ENCODE data around the gene HEG1. TPM values are rescaled to one million over a fixed set of nuclear protein-coding genes. Genes with fewer than 3 reads are reported as not detected.

HEG1 gene, protein sequence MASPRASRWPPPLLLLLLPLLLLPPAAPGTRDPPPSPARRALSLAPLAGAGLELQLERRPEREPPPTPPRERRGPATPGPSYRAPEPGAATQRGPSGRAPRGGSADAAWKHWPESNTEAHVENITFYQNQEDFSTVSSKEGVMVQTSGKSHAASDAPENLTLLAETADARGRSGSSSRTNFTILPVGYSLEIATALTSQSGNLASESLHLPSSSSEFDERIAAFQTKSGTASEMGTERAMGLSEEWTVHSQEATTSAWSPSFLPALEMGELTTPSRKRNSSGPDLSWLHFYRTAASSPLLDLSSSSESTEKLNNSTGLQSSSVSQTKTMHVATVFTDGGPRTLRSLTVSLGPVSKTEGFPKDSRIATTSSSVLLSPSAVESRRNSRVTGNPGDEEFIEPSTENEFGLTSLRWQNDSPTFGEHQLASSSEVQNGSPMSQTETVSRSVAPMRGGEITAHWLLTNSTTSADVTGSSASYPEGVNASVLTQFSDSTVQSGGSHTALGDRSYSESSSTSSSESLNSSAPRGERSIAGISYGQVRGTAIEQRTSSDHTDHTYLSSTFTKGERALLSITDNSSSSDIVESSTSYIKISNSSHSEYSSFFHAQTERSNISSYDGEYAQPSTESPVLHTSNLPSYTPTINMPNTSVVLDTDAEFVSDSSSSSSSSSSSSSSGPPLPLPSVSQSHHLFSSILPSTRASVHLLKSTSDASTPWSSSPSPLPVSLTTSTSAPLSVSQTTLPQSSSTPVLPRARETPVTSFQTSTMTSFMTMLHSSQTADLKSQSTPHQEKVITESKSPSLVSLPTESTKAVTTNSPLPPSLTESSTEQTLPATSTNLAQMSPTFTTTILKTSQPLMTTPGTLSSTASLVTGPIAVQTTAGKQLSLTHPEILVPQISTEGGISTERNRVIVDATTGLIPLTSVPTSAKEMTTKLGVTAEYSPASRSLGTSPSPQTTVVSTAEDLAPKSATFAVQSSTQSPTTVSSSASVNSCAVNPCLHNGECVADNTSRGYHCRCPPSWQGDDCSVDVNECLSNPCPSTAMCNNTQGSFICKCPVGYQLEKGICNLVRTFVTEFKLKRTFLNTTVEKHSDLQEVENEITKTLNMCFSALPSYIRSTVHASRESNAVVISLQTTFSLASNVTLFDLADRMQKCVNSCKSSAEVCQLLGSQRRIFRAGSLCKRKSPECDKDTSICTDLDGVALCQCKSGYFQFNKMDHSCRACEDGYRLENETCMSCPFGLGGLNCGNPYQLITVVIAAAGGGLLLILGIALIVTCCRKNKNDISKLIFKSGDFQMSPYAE (N-terminal part only)
- 11.3 TPM for polyA plus RNA-seq (2012; ENCODE audit: low read depth, missing spikeins)

DNA sequence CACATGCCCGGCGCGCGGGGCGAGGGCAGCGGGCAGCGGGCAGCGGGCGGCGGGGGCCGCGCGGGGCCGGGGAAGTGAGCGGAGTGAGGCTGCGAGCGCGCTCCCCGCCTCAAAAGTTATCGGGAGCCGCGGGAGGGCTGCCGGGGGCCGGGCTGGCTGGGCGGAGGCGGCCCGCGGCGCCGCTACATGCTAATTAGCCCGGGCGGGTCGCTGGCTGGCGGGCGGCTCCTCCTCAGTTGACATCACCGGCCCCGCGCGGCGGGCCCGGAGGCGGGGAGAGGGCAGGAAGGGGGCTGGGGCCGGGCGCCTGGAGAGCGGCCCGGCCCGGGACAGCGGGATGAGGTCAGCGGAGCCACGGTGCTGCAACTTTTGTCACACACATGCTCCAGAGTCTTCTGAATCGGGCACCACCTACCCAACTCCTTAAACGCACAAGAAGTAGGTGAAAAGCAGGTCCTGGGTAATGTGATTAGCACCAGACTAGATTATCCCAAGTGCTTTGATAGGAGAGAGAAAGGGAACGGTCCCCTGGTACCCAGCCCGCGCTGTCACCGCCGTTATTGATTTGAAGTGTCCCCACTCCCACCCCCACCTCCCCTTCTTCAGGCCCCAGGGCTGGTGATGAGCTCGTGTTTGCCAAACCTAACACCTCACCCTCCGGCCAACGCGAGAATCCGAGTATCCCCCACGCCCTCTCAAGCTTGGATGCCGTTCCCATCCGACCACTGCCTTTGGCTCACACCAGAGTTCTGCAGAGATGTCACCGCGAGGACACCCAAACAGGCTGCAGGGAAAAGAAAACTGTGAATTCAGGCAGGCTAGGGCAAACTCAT lies at the start of gene HEG1:
Gene HEG1 (minus strand): TSS at position 85 of the 833 bp plus-strand sequence. CDS start 107 bp downstream, outside the sequence.
- TF ChIP-seq SPI1 (IDR thresholded peaks at IDR 0.05; ENCODE audit: low read depth, low read length) (no peak), POU2F2 (IDR thresholded peaks at IDR 0.05; ENCODE audit: low read depth, low read length) (peak; percentile 41; the same call in 1 of the 2 replicates), PAX5 (IDR thresholded peaks at IDR 0.05; ENCODE audit: insufficient read depth, low read length, severe bottlenecking) (no peak)
- FAIRE-seq (peak; percentile 81), DNase-seq (ENCODE audit: insufficient read length, low spot score) (peak; percentile 89)

DNA sequence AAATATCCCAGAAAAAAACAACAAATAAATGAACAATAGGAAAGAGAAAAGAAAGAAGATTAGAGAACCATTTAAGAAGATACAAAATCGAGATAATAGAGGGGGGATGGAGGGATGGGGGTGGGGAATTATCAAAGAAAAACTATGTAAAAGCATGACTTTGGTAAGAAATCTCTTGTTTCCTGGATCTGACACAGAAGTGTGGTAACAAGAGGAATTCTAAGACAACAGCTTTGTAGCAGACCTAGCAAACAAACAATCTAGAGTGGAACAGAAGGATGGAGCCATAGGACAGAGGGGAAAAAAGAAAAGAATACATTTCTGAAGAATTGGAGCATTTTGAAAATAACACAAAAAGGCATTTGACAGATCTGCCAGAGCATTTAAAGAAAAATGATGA lies 49.3 kb upstream of the HEG1 start:
- FAIRE-seq (no peak), DNase-seq (ENCODE audit: insufficient read length, low spot score) (no peak)
- TF ChIP-seq SPI1 (IDR thresholded peaks at IDR 0.05; ENCODE audit: low read depth, low read length), result no peak
- TF ChIP-seq POU2F2 (IDR thresholded peaks at IDR 0.05; ENCODE audit: low read depth, low read length), result no peak
- TF ChIP-seq TAF1 (IDR thresholded peaks at IDR 0.05; ENCODE audit: low read depth, low read length), result no peak

DNA sequence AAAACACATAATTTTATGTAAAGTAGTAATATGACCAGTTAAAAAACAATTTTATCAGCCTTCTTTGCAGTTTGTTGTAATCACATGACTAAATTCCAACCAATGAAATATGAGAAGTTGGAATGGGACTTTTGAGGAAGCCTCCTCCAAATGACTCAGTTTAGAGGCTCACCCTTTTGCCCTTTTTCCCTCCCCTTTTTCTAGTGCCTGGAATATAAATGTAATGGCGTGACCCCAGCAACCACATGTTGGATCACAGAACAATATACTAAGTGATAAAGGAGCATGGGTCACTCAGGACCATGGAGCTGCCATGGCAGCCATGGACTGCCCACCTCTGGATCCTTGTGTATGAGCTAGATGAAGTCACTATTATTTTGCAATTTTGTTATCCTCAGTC lies 48.8 kb upstream of the HEG1 start:
- no peak for DNase-seq (ENCODE audit: insufficient read length, low spot score)
- TF ChIP-seq POLR2AphosphoS5 (IDR thresholded peaks at IDR 0.05; ENCODE audit: low read depth, low read length), result no peak
- no peak for TF ChIP-seq POU2F2 (IDR thresholded peaks at IDR 0.05; ENCODE audit: low read depth, low read length)
- no peak for TF ChIP-seq TAF1 (IDR thresholded peaks at IDR 0.05; ENCODE audit: low read depth, low read length)
- TF ChIP-seq SPI1 (IDR thresholded peaks at IDR 0.05; ENCODE audit: low read depth, low read length), result no peak
- TF ChIP-seq POLR2A (IDR thresholded peaks at IDR 0.05; ENCODE audit: low read depth, low read length), result no peak
- no peak for TF ChIP-seq PAX5 (IDR thresholded peaks at IDR 0.05; ENCODE audit: insufficient read depth, low read length, severe bottlenecking)
- FAIRE-seq, result peak; percentile 50

DNA sequence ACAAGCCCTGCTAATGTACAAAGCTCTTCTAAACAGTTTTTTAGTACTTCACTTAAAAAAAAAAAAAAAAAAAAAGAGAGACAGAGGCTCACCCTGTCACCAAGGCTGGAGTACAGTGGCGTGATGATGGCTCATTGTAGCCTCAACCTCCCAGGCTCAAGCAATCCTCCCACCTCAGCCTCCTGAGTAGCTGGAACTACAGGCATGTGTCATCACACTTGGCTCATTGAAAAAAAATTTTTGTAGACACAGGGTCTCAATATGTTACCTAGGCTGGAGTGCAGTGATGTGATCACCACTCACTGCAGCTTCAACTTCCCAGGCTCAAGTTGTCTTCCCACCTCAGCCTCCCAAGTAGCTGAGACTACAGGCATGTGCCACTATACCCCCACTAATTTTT lies 47.6 kb upstream of the HEG1 start:
- no peak for DNase-seq (ENCODE audit: insufficient read length, low spot score)
- TF ChIP-seq POU2F2 (IDR thresholded peaks at IDR 0.05; ENCODE audit: low read depth, low read length) (no peak), SPI1 (IDR thresholded peaks at IDR 0.05; ENCODE audit: low read depth, low read length) (no peak), PAX5 (IDR thresholded peaks at IDR 0.05; ENCODE audit: insufficient read depth, low read length, severe bottlenecking) (no peak), POLR2AphosphoS5 (IDR thresholded peaks at IDR 0.05; ENCODE audit: low read depth, low read length) (no peak), POLR2A (IDR thresholded peaks at IDR 0.05; ENCODE audit: low read depth, low read length) (no peak), TAF1 (IDR thresholded peaks at IDR 0.05; ENCODE audit: low read depth, low read length) (no peak)
- FAIRE-seq, result no peak

DNA sequence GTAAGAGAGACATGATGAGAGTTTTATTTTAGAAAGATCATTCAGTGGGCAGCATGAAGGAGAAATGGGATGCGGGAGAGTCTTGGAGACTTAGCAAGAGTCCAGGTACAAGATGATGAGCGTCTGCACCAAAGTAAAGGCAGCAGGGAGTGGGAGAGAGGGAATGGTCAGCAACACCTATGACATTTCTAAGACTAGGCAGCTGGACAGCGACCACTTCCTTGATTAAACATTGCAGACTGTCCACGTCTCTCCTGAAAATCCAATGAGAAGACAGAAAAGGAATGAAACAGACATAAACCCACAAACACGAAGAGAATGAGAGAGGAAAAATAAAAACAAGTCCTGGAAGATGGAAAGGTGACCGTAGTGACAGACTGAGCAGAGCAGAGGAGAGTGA lies 46.7 kb upstream of the HEG1 start:
- TF ChIP-seq SPI1 (IDR thresholded peaks at IDR 0.05; ENCODE audit: low read depth, low read length) (no peak), POLR2AphosphoS5 (IDR thresholded peaks at IDR 0.05; ENCODE audit: low read depth, low read length) (no peak), TAF1 (IDR thresholded peaks at IDR 0.05; ENCODE audit: low read depth, low read length) (no peak), POU2F2 (IDR thresholded peaks at IDR 0.05; ENCODE audit: low read depth, low read length) (no peak), PAX5 (IDR thresholded peaks at IDR 0.05; ENCODE audit: insufficient read depth, low read length, severe bottlenecking) (no peak), POLR2A (IDR thresholded peaks at IDR 0.05; ENCODE audit: low read depth, low read length) (no peak)
- DNase-seq (ENCODE audit: insufficient read length, low spot score) (no peak), FAIRE-seq (peak; percentile 41)

DNA sequence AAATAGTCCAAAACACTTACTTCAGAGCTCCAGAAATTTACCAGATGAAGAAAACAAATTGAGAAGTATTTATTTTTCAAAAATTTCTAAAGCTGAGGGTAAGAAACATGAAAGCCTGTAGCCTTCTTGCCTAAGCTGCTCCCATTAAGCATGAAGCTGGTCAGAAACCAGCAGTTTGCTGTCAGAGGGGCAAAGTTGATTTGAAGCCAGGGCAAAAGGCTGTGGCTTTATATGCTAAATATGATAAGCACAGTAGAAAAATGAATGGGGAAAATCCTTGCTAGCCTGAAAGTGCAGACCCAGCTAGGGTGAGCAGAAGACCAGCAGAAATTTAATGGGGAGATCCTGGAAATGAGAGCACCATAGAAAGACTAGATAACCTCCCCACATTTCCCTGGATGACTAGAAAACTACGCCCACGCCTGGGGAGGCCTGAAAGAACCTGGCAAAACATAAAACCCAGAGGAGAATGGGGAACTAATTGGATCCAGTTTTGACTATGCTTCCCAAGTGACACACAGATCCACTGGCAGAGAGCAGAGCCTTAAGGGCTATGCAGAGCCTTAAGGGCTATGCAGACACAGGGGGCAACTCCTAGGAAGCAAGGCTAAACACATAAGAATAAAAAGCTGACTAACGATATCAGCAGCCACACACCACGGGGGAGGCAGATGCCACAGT lies 43.0 kb upstream of the HEG1 start:
- peak; percentile 58 for FAIRE-seq
- TF ChIP-seq PAX5 (IDR thresholded peaks at IDR 0.05; ENCODE audit: insufficient read depth, low read length, severe bottlenecking), result no peak
- TF ChIP-seq POLR2AphosphoS5 (IDR thresholded peaks at IDR 0.05; ENCODE audit: low read depth, low read length), result no peak
- TF ChIP-seq POU2F2 (IDR thresholded peaks at IDR 0.05; ENCODE audit: low read depth, low read length), result no peak
- TF ChIP-seq SPI1 (IDR thresholded peaks at IDR 0.05; ENCODE audit: low read depth, low read length), result no peak
- TF ChIP-seq TAF1 (IDR thresholded peaks at IDR 0.05; ENCODE audit: low read depth, low read length), result no peak
- TF ChIP-seq POLR2A (IDR thresholded peaks at IDR 0.05; ENCODE audit: low read depth, low read length), result no peak
- DNase-seq (ENCODE audit: insufficient read length, low spot score), result no peak

DNA sequence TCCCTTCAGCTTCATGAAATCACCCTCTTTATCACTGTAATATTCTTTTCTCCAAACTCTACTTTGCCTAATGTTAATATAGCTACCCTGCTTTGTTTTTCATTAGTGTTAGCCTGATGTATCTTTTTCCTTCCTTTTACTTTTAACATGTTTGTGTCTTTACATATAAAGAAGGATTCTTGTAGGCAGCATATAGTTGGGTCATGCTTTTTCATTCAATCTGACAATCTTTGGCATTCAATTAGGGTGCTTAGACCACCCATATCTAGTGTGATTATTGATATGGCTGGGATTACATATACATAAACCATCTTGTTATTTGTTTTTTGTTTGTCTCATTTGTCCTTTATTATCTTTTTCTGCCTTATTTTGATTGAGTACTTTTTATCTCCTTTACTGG lies 34.9 kb upstream of the HEG1 start:
- FAIRE-seq, result peak; percentile 61
- no peak for DNase-seq (ENCODE audit: insufficient read length, low spot score)
- TF ChIP-seq TAF1 (IDR thresholded peaks at IDR 0.05; ENCODE audit: low read depth, low read length), result no peak
- TF ChIP-seq SPI1 (IDR thresholded peaks at IDR 0.05; ENCODE audit: low read depth, low read length), result no peak
- no peak for TF ChIP-seq POLR2A (IDR thresholded peaks at IDR 0.05; ENCODE audit: low read depth, low read length)
- no peak for TF ChIP-seq POU2F2 (IDR thresholded peaks at IDR 0.05; ENCODE audit: low read depth, low read length)
- no peak for TF ChIP-seq PAX5 (IDR thresholded peaks at IDR 0.05; ENCODE audit: insufficient read depth, low read length, severe bottlenecking)
- TF ChIP-seq POLR2AphosphoS5 (IDR thresholded peaks at IDR 0.05; ENCODE audit: low read depth, low read length), result no peak

Data from GM12891 (cell line).